Measurements from ENCODE around the gene ZBED5. TPM values are rescaled to one million over a fixed set of nuclear protein-coding genes. Genes with fewer than 3 reads are reported as not detected.

ZBED5 gene
- total RNA-seq, 1 donor from 2014 or later = 7.1 TPM

DNA sequence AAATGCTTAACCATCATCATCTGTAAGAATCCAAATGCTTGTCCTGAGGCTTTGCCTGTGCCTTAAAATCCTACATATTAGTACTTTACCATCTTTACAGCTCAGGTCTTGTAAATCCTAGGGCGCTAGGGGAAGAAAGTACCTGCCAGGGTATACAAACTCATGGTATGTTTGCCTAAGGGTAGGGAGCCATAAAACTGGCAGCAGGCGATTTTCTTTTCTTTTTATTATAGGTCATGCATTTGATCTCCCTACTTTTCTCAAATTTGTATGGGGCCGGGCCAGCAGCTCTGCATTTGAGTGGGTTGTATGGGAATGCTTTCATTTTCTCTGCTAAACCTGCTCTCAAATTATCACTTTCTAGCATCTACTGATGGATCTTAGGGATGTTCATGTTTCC, 24.0 kb upstream of the ZBED5 start:
- DNase-seq (ENCODE audit: low spot score) = no peak
- ATAC-seq = no peak

DNA sequence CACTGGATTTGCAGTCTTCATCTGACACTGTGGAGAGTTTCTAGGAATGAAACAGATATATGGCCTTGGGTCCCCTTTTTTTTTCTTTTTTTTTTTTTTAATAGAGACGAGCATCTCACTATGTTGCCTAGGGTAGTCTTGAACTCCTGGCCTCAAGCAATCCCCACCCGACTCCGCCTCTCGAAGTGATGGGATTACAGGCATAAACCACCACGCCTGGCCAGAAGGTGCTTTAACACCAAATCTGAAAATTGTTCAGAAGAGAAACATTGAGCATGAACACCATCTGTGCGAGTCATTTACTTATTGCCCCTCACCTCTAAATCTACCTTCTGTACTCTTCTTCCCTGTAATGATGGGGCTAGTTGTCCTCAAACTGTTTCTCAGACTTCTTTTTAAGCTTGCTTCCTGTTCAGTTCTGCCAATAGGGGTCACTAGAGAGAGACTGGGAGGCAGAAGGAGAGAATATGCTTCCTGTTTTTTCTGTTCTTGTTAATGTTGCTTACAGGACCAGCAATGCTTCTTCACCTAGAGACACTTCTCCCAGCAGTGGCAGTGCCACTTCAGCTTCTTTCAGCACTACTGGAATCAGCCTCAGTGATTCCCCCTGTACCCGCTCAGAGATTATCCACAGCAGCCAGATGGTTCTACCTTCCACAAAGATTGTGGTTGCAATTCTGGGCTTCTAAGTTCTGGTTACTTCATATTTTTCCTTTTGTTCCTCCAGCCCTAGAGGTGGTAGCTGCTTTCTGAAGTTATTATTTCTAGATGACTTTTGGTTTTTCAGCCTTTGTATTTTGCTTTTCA, 20.8 kb upstream of the ZBED5 start:
- DNase-seq (ENCODE audit: low spot score) = no peak
- peak; percentile 72 for ATAC-seq

DNA sequence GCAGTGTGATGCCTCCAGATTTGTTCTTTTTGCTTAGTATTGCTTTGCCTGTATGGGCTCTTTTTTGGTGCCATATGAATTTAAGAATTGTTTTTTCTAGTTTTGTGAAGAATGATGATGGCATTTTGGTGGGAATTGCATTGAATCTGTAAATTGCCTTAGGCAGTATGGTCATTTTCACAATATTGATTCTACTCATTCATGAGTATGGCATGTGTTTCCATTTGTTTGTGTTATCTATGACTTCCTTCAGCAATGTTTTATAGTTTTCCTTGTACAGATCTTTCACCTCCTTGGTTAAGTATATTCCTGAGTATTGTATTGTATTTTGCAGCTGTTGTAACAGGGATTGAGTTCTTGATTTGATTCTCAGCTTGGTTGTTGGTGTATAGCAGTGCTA, 18.3 kb upstream of the ZBED5 start:
- DNase-seq (ENCODE audit: low spot score) = no peak
- no peak for ATAC-seq

DNA sequence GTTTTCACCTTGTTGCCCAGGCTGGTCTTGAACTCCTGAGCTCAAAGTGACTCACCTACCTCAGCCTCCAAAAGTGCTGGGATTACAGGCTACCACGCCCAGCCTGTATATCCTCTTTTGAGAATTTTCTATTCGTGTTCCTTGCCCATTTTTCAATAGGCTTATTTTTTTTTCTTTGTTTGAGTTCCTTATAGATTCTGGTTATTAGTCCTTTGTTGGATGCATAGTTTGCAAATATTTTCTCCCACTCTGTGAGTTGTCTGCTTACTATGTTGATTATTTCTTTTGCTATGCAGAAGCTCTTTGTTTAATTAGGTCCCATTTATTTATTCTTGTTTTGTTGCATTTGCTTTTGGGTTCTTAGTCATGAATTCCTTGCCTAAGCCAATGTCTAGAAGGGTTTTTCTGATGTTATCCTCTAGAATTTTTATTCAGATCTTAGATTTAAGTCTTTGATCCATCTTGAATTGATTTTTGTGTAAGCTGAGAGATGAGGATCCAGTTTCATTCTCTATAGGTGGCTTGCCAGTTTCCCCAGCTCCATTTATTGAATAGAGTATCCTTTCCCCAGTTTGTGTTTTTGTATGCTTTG, 17.7 kb upstream of the ZBED5 start:
- no peak for ATAC-seq
- DNase-seq (ENCODE audit: low spot score) = no peak

DNA sequence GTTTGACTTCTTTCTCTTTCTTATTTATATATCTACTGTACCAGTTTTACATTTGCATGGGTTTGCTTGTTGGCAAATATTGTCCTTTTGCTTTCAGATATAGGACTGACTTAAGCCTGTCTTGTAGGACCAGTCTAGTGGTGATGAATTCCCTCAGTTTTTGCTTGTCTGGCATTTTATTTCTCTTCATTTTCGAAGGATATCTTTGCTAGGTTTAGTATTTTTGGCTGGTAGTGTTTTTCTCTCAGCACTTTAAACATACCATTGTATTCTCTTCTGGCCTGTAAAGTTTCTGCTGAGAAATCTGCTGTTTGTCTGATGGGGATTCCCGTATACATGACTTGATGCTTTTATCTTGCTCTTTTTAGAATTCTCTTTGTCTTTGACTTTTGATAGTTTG, 14.2 kb upstream of the ZBED5 start:
- DNase-seq (ENCODE audit: low spot score) (no peak), ATAC-seq (no peak)

DNA sequence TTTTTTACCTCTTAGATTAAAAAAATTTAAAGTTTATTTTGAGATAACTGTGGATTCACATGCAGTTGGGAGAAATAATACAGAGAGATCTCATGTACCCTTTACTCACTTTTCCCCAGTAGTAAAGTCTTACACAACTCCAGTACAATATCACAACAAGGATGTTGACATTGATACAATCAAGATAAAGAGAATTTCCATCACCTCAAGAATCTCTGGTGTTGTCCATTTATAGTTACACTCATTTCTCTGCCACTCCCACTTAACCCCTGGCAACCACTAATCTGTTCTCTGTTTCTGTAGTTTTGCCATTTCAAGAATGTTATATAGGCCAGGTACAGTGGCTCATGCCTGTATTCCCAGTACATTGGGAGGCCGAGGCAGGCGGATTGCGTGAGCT, 10.5 kb upstream of the ZBED5 start:
- DNase-seq (ENCODE audit: low spot score) (no peak), ATAC-seq (no peak)

DNA sequence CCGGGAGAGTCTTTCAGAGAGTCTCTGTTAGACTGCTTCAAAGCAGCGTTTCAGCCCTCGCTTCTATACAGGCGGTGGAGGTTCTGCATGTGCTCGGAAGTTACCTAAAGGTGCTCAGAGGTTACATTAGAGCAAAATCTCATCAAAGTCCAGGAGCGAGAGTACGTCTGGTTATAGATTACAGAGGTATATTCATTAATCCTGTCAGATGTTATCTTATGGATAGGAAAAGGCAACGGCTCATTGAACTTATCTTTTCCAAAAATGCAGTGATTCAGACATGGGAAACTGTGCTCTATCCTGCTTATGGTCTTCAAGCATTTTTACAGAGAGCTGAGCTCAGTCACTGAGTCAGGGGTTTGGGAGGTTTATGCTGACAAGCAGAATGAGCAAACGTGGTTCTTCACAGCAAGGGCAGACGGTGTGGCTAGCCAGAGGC, 9.1 kb upstream of the ZBED5 start:
- ATAC-seq (no peak), DNase-seq (ENCODE audit: low spot score) (no peak)

DNA sequence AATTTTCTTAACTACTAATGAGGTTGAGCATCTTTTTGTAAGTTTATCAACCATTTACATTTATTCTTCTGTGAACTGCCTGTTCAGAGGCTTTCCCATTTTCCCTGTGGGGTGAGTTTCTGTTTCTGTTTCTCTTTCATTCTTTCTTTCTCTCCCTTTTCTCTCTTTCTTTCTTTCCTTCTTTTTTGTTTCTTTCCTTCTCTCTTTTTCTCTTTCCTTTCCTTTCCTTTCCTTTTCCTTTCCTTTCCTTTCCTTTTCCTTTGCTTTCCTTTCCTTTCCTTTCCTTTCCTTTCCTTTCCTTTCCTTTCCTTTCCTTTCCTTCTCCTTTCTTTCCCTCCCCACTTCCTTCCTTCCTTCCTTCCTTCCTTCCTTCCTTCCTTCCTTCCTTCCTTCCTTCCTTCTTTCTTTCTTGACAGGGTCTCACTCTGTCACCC, 8.0 kb upstream of the ZBED5 start:
- no peak for ATAC-seq
- DNase-seq (ENCODE audit: low spot score) = no peak

DNA sequence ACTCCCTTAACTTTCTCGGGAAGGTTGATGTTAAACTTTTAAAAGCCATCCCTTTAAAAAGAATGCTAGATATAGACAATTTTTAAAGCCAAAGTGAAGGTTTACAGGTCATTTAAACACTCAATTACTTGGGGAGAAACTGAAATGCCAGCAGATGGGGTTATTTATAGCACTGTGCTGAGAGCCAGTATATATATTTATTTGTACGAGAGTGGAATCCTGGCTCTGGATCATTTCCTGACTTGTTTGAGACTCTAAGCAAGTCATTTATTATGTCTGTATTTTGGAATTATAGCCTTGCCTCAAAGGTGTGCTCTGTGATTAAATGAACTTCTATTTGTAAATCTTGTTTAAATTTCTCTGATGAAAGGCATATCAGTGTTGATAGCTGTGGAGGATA, 6.8 kb upstream of the ZBED5 start:
- ATAC-seq (no peak), DNase-seq (ENCODE audit: low spot score) (no peak)

DNA sequence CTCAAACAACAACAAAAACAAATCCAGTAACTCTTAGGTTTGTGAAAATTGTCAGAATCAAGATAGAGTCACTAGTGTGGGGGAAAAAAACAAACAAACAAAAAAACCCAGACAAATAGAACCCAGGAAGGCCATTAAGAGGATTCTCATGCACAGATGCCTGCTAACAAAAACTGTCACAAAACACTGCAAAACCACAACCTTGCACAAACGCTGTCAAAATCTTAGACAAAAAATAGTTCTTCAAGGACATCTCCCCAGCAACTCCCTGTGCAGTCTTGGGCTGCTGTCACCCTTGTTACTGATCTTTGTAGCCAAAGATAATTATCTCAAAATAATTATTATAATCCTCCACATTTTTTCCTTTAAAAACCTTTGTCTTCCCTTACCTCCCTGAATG, 4.6 kb upstream of the ZBED5 start:
- DNase-seq (ENCODE audit: low spot score) (no peak), ATAC-seq (no peak)

DNA sequence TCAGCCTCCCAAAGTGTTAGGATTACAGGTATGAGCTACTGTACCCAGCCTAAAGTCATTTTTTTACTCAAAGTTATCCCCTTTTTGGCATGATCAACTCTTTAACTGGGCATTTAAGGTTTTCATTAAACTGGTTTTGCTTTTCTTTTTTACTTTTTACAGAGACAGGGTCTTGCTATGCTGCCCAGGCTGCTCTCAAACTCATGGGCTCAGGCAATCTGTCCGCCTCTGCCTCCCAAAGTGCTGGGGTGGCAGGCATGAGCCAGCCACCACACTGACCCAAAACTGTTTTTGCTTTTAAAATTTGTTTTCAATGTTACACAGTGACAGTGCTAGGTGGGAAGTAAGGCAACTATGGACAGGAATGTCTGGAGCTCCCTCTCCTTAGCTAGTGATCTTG, 3.9 kb upstream of the ZBED5 start:
- no peak for ATAC-seq
- DNase-seq (ENCODE audit: low spot score) = no peak

DNA sequence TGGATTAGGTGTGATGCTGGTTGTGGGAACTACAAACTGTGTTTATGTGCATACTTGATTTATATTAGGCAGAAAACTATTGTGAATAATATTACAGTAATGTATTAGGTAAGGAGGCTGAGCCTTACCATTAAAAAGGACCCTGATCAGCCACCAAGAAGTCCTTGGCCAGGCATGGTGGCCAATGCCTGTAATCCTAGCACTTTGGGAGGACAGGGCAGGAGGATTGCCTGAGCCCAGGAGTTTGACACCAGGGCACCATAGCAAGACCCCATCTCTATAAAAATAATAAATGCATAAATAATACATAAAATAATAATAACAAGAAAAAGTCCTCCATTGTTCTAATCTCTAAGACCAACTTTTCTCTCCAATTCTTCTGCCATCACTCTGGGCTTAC, 3.2 kb upstream of the ZBED5 start:
- no peak for DNase-seq (ENCODE audit: low spot score)
- ATAC-seq = no peak

DNA sequence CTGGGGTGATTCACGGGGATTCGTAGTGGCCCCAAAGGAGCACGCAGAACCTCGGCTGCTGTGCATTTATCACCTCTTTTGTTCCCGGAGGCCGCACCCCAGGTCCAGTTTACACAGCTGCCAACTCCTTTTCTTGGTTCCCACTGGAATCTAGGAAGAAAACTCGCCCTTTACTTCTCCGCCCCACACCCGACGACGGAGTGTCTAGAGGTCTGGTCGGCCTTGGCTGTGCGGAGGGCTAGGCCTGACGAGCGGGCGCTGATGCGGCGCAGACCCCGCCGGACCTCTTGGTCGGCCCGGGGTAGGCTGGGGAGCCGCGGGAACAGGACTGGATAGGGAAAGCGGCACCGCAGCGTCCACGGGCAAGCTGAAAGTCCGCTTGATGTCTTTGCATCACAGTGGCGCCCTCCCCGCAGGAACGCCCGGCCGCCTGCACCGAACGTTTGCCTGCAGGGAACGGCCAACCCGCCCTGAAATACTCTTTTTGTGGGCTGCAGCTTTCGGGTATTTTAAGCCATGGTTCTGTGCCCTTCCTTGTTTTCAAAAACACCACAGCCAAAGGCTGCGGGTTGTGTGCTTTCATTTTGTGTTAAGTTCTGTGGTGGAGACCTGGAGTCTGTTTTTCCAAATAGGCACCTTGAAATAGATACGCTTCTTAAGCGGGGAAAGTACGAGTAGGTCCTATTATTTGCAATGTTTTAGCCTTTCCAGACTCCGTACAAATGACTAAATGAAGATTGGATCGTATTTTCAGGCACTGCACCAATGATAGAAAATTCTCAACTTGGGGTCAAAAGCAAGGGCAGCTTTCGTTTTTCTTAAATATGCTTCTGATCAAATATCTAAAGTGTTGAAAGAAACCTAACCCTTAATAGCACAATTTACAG, 829 bp upstream of the ZBED5 start:
- peak; percentile 64 for ATAC-seq
- DNase-seq (ENCODE audit: low spot score) = peak; percentile 71

DNA sequence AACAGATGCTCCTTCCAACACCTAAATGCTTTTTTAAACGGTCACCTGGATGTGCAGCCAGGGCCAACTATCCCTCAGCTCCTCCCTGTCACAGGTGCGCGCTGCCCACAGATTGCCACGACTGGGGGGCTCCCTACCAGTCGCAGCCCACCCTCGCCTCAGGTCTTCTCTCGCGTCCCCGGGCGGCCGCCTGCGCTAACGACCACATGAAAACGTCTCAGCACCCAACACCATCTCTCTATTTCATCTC, 469 bp downstream of the ZBED5 start:
- ATAC-seq (no peak), DNase-seq (ENCODE audit: low spot score) (peak; percentile 53)

DNA sequence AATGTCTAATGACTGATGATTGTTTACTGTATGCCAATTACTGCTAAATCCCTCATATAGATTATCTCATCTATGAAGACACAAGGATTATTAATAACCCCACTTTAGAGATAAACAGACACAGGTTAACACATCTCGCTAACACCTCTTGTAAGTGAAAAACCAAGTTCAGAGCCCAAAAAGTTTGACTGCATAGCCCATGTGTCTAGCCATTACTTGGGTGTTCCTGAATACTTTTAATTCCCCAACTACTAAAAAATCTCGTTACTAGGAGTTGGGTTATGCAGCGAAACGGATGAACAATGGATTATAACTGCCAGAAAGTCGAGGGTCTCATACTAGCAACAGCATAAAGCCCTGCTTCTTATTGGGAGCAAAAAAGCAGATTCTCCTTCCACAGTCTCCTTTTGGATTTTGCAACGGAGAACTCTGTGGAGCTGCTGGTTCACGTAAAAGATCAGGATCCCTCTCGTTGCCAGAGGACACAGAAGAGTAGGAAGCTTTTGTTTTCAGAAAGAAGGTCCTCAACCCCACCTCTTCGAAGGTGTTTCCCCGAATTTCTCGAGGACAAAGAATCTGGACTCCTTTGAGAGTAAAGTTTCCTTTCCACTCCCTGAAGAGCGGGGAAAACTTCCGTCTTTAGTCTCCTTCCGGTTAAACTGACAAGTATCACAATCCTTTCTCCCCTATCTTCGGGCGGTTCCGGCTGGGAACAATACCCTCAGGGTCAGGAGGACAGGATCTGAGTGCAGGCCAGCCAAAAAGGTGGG, 979 bp downstream of the ZBED5 start:
- DNase-seq (ENCODE audit: low spot score) (no peak), ATAC-seq (peak; percentile 35)

DNA sequence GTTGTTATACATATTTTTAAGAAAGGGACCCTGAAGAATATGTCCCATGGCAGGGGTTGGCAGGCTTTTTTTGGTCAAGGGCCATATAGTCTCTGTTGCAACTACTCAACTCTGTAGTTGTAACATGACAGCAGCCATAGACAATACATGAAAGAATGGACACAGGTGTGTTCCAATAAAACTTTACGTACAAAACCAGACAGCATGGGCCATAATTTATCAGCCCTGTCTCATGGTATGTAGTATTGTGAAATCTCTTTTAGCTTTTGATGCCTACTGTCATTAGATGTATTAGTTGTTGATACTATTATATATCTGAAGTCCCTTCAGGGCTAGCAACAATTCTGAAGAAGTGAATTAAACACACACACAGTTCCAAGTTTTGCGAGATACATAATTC, 2.6 kb downstream of the ZBED5 start:
- DNase-seq (ENCODE audit: low spot score) = no peak
- ATAC-seq = no peak

DNA sequence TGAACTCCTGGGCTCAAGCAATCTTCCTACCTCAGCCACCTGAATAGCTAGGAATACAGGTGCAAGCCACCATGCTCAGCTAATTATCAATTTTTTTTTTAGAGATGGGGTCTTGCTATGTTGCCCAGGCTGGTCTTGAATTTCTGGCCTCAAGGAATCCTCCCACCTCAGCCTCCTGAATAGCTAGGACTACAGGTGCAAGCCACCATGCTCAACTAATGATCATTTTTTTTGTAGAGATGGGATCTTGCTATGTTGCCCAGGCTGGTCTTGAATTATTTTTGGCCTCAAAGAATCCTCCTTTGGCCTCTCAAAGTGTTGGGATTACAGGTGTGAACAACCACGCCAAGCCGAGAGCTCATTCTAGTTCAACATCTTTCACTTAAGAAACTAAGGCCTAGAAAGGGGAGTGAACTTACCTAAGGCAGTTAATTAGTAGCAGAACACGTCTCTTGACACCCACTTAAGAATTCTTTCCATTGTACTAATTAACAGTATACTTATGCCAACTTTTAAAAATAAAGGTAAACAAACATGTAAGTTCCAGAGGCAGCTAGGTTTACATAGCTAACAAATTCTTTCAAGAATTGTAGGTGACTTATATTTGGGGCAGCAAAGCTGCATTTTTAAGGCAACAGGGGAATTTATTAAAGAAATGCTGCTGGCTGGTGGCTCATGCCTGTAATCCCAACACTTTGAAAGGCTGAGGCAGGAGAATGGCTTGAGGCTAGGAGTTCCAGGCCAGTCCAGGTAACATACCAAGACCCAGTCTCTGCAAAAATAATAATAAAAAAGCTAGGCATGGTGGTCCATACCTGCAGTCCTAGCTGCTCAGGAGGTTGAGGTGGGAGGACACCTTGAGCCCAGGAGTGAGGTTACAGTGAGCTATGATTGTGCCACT, 9.6 kb downstream of the ZBED5 start:
- no peak for ATAC-seq
- DNase-seq (ENCODE audit: low spot score) = no peak

DNA sequence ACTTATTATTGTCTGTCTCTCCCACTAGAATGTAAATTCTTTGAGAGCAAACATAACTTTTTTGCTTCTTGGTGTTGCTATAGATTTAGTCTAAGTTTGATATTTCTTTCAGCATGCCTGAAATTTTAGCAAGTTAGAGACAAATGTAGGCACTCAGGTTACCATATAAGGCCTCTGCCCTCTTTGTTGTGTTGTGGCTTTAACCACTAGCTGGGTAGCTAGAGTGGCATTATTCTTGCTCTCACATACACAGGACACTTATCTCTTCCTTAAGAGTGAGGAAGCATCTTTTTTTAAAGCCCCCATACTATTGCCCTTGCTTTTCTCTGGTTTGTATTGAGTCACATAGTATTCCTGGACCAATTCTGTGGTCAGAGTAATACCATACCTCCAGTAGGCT, 11.2 kb downstream of the ZBED5 start:
- ATAC-seq (no peak), DNase-seq (ENCODE audit: low spot score) (no peak)

DNA sequence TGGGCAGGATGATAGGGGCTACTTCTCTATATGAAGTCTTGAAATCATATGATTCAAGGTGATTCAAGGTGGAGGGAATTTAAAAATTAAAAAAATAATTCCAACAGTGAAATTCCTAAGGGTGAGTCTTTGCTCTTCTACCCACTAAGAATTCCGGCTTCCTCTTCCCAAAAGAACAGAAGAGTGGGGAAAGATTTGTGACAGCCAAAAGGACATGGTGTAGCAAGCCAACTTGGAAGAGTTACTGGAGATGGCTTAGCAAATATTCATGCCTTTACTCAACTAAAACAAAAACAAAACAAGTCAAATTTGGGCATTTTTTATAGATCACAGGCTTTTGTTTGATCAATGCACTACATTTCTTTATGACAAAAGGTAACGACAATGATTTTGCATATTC, 12.3 kb downstream of the ZBED5 start:
- ATAC-seq (no peak), DNase-seq (ENCODE audit: low spot score) (no peak)

DNA sequence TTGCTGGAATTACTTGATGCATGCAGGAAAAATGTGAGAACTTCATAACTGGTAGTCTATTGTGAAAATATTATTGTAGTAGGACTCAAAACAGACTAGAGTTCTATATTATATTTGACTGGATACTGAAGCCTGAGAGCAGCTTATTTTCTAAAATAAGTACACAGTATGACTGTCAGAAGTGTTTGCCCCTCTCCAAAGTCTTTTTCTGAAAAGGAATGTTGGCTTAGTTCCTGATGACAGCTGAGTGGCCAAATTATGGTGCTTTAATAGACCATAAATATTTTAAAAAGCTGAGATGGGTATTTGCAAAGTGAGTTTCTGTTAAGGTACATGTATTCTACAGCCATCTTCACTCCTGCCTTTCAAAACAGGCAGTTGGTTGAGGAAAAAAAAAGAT, 13.1 kb downstream of the ZBED5 start:
- no peak for ATAC-seq
- DNase-seq (ENCODE audit: low spot score) = no peak

All from left lobe of liver (tissue), 2 donors.